ENCODE measurements around the gene MED13L.

DNA sequence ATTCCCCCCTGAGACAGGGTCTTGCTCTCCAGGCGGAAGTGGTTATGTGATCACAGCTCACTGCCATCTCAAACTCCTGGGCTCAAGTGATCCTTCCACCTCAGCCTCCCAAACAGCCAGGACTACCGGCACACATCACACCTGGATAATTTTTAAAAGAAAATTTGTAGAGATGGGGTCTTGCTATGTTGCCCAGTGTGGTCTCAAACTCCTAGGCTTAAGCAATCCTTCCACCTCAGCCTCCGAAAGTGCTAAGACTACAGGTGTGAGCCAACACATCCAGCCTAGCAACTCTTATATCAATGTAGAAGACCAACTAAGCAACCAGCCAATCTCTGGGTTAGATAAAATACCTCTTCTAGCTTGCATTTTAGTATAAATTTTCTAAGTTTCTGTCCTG, 297.2 kb downstream of the MED13L start:
- no peak for TF ChIP-seq EZH2 (IDR thresholded peaks at IDR 0.05; ENCODE audit: low read length)
- TF ChIP-seq, protein P1, sequence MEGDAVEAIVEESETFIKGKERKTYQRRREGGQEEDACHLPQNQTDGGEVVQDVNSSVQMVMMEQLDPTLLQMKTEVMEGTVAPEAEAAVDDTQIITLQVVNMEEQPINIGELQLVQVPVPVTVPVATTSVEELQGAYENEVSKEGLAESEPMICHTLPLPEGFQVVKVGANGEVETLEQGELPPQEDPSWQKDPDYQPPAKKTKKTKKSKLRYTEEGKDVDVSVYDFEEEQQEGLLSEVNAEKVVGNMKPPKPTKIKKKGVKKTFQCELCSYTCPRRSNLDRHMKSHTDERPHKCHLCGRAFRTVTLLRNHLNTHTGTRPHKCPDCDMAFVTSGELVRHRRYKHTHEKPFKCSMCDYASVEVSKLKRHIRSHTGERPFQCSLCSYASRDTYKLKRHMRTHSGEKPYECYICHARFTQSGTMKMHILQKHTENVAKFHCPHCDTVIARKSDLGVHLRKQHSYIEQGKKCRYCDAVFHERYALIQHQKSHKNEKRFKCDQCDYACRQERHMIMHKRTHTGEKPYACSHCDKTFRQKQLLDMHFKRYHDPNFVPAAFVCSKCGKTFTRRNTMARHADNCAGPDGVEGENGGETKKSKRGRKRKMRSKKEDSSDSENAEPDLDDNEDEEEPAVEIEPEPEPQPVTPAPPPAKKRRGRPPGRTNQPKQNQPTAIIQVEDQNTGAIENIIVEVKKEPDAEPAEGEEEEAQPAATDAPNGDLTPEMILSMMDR (optimal IDR thresholded peaks at IDR 0.05 in 1 of 3, IDR thresholded peaks at IDR 0.05 in 1 of 3, conservative IDR thresholded peaks at IDR 0.05 in 1 of 3; ENCODE audit: extremely low read depth in 1 of 3, insufficient read depth in 2 of 3, low read length in 3 of 3), result no peak

Data from keratinocyte (primary cell).